OCI-LY3 (cell line): ENCODE data around the gene HOTAIR.

Experiments used
- CTCF ChIP-seq: fragments of 200-600, 300-600 bp; sonication (generic); IDR thresholded peaks from 2 replicates; pipeline ENCODE4 v1.5.1; 2014; ENCODE audit warnings: antibody characterized with exemption, low read length, low read depth
- EZH2phosphoT487 ChIP-seq: fragments of 200-600 bp; shearing (Covaris generic); IDR thresholded peaks from 2 replicates; pipeline ENCODE4 v1.6.1; 2018; ENCODE audit warnings: antibody characterized with exemption, mixed run types, low read depth

- TF ChIP-seq CTCF (no peak), EZH2phosphoT487 (no peak)
These were observed 41.8 kb downstream of the HOTAIR start for GRCh38 chr12:53932915-53933314.
